NCI-H446 (cell line): ENCODE data around the gene AEN.
A peak's percentile ranks its signal among the peaks of the same experiment; 100 is the strongest.

ENCODE experiments used
- DNase-seq, 2 experiments: peaks; one replicate each; lab custom pipeline; 2025; lab: John Stamatoyannopoulos, UW

The AEN gene

DNA sequence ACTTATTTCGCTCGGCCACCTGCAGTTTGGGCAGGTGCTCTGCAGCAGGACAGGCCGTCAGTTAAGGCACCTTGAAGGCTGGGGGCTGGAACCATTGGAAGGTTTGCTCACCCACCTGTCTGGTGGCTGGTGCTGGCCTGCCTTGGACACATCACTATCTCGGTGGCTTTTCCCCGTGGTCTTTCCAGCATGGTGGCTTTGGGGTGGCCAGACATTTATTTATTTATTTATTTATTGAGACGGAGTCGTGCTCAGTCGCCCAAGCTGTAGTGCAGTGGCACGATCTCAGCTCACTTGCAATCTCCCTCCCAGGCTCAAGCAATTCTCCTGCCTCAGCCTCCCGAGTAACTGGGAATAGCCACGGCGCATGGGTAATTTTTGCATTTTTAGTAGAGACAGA is 29.4 kb downstream of the AEN start:
- DNase-seq: no peak

DNA sequence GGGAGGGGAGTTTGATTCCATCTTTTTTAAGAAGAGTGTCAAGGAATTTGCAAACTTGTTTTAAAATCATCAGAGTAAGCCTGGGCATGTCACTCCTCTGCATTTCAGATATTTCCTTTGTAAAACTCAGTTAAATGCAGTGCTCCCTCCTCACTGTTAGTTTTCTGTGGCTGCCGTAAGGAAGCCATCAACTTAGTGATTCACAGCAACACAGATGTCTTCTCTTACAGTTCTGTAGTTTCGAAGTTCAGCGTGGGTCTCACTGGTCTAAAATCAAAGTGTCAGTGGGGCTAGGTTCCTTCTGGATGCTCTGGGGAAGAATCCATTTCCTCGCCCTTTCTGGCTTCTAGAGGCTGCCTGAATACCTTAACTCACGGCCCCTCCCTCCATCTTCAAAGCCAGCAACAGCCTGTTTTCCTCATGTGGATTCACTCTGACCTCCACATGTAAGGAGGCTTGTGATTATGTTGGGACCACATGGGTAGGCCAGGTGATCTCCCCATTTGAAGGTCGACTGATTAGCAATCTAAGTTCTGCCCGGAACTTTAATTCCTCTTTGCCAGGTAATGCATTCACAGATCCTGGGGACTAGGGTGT is 30.1 kb downstream of the AEN start:
- DNase-seq: no peak

DNA sequence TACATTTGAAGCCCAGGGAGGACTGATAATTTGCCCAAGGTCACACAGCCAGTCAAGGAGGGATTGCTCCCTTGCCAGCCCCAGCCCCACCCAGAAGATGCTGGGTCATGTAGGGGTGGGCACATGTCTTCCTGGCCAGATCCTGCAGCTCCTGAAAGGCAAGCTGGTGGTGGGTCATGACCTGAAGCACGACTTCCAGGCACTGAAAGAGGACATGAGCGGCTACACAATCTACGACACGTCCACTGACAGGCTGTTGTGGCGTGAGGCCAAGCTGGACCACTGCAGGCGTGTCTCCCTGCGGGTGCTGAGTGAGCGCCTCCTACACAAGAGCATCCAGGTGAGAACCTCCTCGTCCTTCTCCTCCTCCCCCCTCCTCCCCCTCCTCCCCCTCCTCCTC is 30.8 kb downstream of the AEN start:
- no peak for DNase-seq

DNA sequence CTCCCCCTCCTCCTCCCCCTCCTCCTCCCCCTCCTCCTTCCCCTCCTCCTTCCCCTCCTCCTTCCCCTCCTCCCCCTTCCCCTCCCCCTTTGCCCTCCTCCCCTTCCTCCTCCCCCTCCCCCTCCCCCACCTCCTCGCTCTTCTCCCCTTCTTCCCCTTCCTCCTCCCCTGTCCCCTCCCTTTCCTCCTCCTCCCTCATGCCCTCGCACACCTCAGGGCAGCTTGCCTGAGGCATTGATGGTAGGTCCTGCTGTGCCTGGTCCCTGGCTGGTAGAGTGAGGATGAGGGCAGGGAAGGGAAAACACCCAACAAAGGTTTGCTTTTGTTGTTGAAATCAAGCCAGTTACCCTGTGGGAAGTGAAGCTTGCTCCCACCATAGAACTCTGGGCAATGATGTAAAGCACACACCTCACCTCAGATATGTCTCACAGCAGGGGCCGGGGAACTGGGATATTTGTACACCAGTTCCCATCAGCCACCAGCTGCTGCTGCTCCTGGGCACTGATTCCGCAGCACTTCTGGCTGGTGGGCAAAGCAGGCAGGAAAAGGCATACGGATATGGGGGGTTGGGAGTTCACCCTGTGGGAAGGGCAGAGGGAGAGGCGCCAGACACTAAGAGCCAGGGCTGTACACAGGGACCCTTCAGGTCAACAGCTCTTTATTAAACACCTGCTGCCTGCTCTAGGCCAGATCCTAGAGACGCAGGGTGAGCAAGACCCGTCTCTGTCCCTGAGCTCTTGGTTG is 31.5 kb downstream of the AEN start:
- DNase-seq: no peak

DNA sequence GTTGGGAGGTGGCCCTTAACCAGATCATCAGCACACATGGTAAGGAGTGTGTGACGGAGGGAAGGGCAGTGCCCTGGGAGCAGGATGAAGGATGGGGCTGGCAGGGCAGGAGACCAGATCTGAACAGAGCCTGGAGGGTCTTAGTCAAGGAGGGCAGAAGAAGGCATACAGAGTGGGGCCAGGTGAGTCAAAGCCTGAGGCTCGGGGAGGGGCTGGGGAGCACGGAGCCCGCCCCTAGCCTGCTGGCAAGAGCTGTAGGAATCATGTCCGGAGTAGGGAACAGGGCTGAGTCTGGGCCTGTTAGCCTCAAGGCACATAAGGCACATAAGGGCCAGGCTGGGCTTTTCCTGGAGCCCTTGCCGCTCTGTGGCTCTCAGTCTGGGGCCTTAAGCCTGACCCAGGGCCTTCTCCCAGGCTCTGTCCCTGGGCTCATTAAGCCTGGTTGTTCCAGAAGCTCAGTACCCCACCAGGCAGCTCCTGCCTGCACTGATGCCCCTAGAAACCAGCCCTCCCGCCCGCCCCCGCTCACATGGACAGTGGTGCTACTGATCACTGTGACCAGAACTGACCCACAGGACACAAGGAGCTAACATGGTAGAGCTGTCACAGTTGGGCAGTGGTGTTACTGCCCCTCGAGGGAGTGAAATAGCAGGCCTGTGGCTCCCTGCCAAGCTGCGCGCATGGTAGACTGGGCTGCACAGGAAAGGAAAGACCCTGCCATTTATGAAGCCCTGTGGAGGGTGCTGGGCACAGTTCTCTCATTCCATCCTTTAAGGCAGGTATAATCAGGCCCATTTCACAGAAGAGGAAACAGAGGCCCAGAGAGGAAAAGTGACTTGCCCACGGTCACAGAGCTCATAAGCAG is 32.3 kb downstream of the AEN start:
- no peak for DNase-seq

DNA sequence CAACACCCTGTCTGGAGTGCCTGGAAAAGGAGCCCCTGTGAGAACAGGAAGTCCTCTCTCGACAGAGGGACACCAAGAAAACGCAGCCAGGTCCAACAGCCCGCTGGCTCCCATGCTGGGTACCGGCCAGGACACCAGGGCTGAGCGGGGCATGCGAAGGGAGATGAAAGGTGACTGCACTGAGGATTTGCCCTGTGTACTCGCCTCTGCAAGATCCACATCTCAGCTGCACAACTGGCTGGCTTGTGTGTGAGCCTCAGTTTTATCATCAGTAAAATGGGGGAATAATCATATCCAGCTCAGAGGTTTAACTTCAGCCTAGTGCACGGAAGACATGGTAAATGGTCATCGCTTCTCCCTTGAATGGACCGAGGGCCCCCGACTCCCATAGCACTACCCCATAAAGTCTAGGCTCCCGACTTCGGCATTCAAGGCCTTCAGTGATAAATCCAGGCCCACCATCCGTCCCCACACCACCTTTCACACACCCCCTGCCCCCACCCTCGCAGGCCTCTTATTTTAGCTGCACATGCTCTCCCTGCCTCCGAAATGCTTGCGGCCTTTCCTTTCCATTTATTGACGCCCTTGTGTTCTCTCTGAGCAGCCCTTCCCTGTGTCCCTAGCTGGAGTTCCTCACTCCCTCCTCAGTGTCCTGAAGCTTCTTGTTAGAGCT is 33.4 kb downstream of the AEN start:
- DNase-seq: no peak

DNA sequence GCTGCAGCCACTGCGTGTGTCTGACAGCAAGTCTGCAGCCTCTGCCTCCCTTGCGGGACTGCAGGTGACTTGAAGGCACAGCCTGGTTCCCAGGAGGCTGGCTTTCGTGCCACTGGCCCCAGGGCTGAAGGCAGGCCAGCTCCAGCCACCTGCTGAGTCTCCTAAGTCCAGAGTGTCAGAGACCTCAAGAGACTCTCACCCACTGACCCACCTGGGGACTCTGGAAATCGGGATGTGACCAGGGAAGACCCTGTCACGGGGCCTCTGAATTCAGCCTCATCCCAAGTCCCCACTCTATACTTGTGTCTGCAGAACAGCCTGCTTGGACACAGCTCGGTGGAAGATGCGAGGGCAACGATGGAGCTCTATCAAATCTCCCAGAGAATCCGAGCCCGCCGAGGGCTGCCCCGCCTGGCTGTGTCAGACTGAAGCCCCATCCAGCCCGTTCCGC is 34.0 kb downstream of the AEN start:
- DNase-seq: no peak

DNA sequence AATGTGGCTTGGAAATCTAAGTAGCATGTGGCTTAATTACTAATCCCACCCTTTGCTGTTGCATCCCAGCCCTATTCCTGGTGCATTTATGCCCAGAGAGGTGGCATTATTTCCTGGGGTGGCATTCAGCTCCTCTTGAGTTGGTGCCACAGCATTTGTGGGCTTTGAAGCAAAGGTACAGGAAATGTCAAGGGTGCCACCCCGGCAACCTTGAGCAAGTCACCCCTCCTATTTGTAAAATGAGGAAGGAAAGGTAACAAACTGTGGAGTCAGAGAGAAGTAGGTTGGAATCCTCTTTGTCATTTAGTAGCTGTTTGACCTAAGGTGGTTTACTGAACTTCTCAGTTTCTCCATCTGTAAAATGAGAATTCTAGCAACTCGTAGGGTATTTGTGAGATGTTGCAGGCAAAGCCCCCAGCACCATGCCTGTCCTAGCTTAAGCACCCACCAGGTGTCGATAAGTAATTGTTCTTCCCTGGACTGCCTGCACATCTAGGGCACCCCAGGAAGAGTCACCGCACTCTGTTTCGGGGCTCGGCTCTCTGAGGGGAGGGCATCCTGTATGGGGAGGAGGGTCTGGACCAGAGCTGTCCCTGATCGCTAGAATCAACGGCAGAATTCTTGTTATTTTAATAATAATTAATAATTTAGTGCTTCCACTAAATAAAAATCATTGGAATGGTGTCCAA is 34.8 kb downstream of the AEN start:
- no peak for DNase-seq

DNA sequence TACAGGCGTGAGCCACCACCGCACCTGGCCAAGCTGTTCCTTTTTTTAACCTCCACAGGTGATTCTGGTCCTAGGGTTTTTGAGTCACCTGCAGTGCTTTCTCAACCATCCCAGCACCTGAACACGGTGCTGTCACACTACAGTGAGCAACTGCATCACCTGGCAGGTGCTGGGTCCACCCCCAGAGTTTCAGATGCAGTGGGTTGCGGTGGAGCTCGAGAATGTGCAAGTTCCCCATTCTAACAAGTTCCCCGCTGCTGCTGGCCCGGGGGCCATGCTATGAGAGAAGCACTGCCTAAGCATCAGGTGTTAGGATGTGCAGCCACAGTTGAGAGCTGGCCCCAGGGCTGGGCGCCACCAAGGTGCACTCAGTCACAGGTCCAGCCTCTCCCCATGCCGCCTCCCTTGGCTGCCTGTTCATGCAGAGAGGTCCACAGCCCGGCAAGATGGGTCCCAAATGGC is 35.7 kb downstream of the AEN start:
- DNase-seq: no peak

DNA sequence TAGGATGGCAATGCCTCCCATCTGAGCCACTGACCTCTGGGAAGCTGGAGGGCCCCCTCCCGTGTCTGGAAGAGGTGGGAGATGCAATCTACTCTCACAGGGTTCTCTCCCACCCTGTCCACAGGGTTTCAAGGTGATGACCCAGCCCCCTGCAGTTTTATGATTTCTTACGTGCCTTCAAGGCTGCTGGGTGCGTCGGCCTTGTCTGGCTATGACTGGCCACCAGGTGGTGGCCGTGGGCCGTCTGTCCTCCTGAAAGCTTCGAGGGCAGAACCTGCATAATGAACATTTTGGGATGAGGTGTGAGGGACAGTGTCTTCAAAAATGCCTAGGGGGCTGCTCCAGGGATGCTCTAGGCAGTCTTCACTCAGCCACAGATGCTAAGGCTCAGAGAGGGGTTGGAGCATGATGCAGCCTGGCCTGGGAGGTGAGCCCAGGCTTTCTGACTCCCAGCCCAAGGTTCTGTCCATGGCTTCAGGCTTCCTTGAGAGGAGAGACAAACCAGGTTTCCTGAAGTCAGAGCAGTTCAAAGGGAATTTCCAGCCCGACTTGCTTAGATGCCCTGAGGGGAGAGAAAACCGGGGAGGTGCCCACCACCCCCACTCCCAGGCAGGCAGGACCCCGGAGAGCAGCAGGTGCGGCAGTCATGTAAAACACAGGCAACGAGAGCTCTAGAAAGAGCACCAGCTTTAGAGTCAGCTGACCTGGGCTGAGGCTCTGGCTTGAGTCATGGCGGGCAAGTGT is 36.4 kb downstream of the AEN start:
- peak in 1 of 2 experiments; percentile 17 for DNase-seq

DNA sequence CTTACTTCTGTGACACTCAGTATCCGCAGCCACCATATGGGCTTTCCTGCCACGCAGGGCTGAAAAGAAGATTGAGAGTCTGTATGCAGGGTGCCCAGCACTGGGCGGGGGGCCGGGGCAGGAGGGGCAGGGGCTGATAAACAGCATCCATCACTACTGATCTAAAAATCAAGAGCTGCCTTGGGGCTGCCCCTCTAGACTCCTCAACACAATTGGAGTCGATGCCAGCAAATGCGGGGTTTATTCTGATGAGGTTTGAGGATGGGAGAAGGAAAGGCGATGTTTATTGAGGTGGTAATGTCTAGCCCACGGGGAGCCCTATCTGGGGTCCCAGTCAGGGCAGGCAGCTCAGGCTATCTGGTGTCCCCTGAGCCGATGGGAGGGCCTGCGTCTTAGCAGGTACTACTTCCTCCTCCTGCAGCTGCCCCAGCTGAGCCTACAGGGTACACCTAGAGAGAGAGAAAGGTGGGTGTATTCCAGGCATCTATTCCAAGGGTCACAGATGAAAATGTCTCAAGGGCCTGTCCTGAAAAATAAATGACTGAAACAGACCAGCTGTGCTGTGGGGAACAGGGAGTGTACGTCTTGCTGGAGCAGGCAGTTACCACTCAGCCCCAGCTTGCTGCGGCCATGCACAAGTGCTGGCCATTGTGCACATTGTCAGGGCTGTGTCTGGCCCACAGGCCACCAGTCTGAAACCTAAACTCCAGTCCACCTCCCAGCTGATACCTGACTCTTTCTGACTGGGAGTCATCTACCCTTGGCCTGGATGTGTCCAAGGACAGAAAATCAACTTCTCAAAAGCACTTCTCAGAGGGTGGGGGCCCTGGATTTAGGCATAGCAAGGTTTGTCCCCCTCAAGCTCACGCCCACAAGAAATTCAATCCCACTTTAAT is 37.2 kb downstream of the AEN start:
- DNase-seq: no peak

DNA sequence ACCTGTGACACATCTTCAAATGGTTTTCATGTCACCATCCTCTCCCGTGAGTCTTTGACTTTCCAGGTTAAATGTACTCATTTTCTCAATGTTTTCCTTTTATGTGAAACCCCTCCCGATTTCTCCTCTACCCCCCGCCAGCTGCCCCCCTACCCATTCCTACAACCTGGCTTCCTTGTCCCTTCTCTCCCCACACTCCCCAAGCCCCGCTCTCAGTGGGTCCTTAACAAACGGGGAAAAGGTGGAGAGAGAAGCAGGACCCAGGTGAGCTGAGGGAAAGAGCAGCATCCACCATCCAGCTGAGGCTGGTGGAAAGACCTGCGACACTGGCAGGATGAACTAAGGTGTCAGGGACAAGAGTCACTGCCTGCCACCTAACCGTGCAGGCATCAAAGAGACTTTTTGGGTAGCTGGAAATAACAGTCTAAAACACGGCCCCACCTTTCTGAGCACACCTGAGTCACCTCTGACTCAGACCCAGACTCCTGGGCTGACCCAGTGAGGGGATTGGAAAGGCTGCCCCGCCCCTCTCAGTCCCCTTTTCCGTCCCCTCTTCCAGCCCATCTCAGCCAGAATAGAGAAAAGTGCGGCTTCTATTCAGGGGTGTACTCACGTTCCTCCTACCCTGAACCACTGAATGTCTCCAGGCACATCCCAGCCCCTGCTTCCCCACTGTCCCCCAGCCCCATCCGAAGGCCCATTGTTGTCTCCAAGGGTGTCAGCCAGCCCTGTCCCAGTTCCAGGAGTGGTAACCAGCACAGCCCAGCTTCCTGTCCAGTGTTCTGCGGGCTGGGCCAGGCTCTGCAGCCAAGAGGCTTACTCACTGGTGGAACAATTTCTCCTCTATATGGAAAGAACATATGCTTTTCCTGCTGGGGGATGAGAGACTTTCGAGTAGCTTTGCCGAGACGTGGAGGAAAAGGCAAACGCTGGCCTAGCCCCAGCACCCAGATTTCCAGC is 38.1 kb downstream of the AEN start:
- DNase-seq: no peak

DNA sequence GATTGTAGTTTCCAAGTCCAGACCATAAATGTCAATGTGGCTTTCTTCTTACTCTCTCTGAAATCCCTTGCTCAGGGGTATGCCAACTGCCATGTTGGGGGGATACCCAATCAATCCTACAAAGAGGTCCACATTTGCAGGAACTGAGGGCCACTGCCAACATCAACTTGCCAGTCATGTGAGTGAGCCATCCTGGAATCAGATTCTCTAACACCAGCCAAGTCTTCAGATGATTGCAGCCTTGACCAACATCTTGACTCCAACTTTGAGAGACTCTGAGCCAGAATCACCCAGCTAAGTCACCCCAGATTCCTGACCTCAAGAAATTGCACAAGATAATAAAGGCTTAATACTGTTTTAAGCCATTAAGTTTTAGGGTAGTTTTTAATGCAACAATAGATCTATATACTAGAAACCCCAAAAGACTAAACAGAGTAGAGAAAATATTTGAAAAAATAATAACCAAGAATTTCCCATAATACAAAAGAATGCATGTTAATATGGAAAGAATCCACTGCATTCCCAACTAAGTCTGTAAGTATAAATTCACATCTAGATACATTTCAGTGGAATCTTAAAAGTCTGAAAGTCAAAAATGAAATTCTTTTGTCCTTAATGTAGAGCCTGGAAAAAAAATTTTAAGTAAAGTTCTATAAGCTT is 40.0 kb downstream of the AEN start:
- no peak for DNase-seq

DNA sequence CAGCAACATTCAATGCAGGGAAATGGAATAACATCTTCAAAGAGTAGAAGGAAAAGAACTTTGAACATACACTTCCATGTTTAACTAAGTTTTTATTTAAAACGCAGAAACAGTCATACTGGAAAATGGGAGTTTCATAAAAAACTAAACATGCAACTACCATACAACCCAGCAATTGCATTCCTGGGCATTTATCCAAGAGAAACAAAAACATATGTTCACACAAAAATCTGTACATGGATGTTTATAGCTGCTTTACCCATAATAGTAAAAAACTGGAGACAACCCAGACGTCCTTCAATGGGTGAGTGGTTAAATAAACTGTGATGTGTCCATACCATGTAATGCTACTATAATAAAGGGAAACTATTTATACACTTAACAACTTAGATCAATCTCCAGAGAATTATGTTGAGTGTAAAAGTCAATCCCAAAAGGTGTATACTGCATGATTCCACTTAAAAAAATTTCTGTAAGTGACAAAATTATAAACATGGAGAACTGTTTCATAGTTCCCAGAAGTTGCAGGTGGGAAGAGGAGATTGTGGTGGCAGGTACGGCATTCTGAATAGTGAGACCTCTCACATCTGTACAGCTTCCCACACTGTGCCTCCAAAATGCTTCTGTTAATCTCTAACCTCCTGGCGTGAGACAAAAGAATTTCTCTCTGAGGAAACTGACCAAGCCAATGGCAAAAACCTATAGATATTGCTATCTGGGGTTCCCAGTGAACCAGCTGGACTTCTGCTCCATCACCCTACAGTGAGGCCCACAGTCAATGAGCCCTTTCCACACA is 40.8 kb downstream of the AEN start:
- DNase-seq: no peak

DNA sequence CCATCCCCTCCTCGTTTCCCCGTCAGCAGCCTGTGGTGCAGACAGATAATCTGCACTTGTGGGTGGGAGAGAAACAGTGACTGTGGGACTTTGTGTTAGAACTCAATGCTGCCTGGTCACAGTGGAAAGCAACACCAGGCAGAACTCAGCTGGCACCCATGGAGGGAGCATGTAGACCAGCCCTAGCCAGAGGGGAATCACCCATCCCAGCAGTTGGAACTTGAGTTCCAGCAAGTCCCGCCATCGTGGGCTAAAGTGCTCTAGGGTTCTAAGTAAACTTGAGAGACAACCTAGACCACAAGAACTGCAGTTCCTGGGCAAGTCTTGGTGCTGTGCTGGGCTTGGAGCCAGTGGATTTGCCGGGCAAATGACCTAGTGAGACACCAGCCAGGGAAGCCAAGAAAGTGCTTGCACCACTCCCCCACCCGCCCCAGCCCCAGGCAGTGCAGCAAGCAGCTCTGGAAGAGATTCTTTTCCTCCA is 42.0 kb downstream of the AEN start:
- no peak for DNase-seq

DNA sequence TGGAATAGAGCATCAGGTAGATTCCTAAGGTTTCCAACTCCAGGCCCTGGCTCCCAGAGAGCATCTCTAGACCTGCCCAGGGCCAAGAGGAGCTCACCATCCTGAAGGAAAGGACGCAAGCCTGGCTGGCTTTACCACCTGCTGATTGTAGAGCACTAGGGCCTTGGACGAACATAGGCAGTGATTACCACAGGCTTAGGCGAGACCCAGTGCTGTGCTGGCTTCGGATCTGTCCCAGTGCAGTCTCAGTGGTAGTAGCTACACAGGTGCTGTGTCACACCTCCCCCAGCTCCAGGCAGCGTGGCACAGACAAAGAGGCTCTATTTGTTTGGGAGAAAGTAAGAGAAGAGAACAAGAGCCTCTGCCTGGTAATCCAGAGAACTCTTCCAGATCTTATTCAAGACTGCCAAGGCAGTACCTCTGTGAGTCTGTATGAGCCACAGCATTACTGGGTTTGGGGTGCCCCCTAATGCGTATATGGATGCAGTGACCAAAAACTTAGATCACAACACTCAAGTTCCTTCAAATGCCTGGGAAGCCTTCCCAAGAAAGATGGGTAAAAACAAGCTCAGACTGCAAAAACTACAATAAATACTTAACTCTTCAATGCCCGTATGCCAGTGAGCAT is 43.1 kb downstream of the AEN start:
- no peak for DNase-seq

DNA sequence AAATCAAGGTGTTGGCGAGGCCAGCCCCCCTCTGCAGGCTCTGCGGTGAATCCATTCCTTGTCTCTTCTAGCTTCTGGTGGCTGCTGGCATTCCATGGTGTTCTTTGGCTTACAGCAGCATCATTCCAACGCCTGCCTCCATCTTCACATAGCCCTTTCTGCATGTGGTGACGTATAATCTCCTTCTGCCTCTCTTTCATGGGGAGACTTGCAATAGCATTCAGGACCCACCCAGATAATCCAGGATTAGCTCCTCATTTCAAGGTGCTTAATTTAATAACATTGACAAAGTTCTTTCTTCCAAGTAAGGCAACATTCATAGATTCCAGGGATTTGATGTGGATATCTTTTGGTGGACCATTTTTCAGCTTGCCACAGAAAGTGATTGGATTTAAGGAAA is 53.5 kb downstream of the AEN start:
- no peak for DNase-seq
